HG03280 (cell line): Measurements from ENCODE around the gene MXD3.

Experiments
- ATAC-seq: cut with Tn5 transposase; IDR thresholded peaks from one replicate; pipeline ENCODE4 v1.9.1; 2021; ENCODE audit warnings: mild to moderate bottlenecking, moderate library complexity; ENCODE audit not compliant: unreplicated experiment

MXD3 gene

GRCh38 chr5:177304392-177305119 lies 7.1 kb downstream of the MXD3 start:
- no peak for ATAC-seq

GRCh38 chr5:177303925-177304391 lies 7.7 kb downstream of the MXD3 start:
- ATAC-seq: no peak

- peak; percentile 68 for ATAC-seq
These were observed 8.4 kb downstream of the MXD3 start, which contains the start of the genes PRELID1 and RAB24 for GRCh38 chr5:177303121-177303924. TSS of gene PRELID1 (plus strand) at chr5:177303799. CDS start at chr5:177303986, 187 bp downstream. TSS of gene RAB24 (minus strand) at chr5:177303719. CDS start at chr5:177303288, 431 bp downstream.

- no peak for ATAC-seq
These were observed 9.2 kb downstream of the MXD3 start for GRCh38 chr5:177302354-177303110.

- no peak for ATAC-seq
These were observed 10.1 kb downstream of the MXD3 start for GRCh38 chr5:177301503-177302165.

GRCh38 chr5:177300951-177301350 lies 10.7 kb downstream of the MXD3 start:
- ATAC-seq: no peak

GRCh38 chr5:177300236-177300880 lies 11.3 kb downstream of the MXD3 start:
- ATAC-seq: no peak

- no peak for ATAC-seq
These were observed 12.0 kb downstream of the MXD3 start for GRCh38 chr5:177299697-177300096.

- no peak for ATAC-seq
These were observed 13.8 kb downstream of the MXD3 start for GRCh38 chr5:177297922-177298321.

GRCh38 chr5:177296581-177296980 lies 15.1 kb downstream of the MXD3 start:
- ATAC-seq: no peak

- ATAC-seq: no peak
These were observed 15.8 kb downstream of the MXD3 start for GRCh38 chr5:177295924-177296323.

GRCh38 chr5:177294632-177295031 lies 17.1 kb downstream of the MXD3 start:
- no peak for ATAC-seq

- no peak for ATAC-seq
These were observed 17.7 kb downstream of the MXD3 start for GRCh38 chr5:177293819-177294581.

- no peak for ATAC-seq
These were observed 20.0 kb downstream of the MXD3 start for GRCh38 chr5:177291735-177292134.

GRCh38 chr5:177290816-177291596 lies 20.7 kb downstream of the MXD3 start:
- ATAC-seq: no peak

GRCh38 chr5:177288191-177288590 lies 23.5 kb downstream of the MXD3 start:
- ATAC-seq: no peak

- ATAC-seq: no peak
These were observed 34.8 kb downstream of the MXD3 start for GRCh38 chr5:177276886-177277285.

- no peak for ATAC-seq
These were observed 35.8 kb downstream of the MXD3 start for GRCh38 chr5:177275883-177276282.

- no peak for ATAC-seq
These were observed 40.6 kb downstream of the MXD3 start for GRCh38 chr5:177271113-177271512.
